ENCODE results near the gene FAM135A. TPM values are rescaled to one million over a fixed set of nuclear protein-coding genes. Genes with fewer than 3 reads are reported as not detected.

The FAM135A gene
- total and polyA plus RNA-seq, 12 donors: 4.8 to 18.0 (median 12.8) TPM

GRCh38 chr6:70380771-70381416 lies 32.4 kb upstream of the FAM135A start:
- ATAC-seq: no peak
- 93 to 94% methylated on average over 11 of the region's 11 CpGs for WGBS, 2 donors
- Histone ChIP-seq H3K9me3 (no peaks in the 10 kb centered on the region), H3K27me3 (no peaks in the 10 kb centered on the region), H3K4me3 (no peak overlapping the region), H3K4me1 (no peaks in the 10 kb centered on the region), H3K36me3 (no peaks in the 10 kb centered on the region), H3K27ac (no peak overlapping the region)
- intact Hi-C loops (cut with DNase I): no loop called here
- no peak for DNase-seq
- no peak for TF ChIP-seq CTCF (IDR thresholded peaks at IDR 0.05)

- WGBS, 2 donors: 86 to 89% methylated on average over 5 of the region's 5 CpGs
- no peak for TF ChIP-seq CTCF (IDR thresholded peaks at IDR 0.05)
- Histone ChIP-seq H3K4me3 (no peak overlapping the region), H3K4me1 (no peaks in the 10 kb centered on the region), H3K27me3 (no peaks in the 10 kb centered on the region), H3K36me3 (no peaks in the 10 kb centered on the region), H3K27ac (no peak overlapping the region), H3K9me3 (no peaks in the 10 kb centered on the region)
- DNase-seq (no peak), ATAC-seq (no peak)
- intact Hi-C loops (cut with DNase I): no loop called here
These were observed 31.9 kb upstream of the FAM135A start for GRCh38 chr6:70381417-70381782.

GRCh38 chr6:70385901-70386300 lies 27.4 kb upstream of the FAM135A start:
- Histone ChIP-seq H3K9me3 (no peaks in the 10 kb centered on the region), H3K4me1 (no peaks in the 10 kb centered on the region), H3K27ac (no peak overlapping the region), H3K4me3 (no peak overlapping the region), H3K36me3 (no peaks in the 10 kb centered on the region), H3K27me3 (peaks cover 0 to 8% (median 0%) of the 10 kb centered on the region in 7 donors)
- DNase-seq: no peak
- no peak for TF ChIP-seq CTCF (IDR thresholded peaks at IDR 0.05)
- 63 to 73% methylated on average over 1 of the region's 1 CpG for WGBS, 2 donors
- ATAC-seq: no peak
- intact Hi-C loops (cut with DNase I): no loop called here

- 62 to 67% methylated on average over 1 of the region's 1 CpG for WGBS, 2 donors
- Histone ChIP-seq H3K4me3 (no peak overlapping the region), H3K9me3 (no peaks in the 10 kb centered on the region), H3K27ac (no peak overlapping the region), H3K36me3 (no peaks in the 10 kb centered on the region), H3K4me1 (no peaks in the 10 kb centered on the region), H3K27me3 (peaks cover 0 to 8% (median 0%) of the 10 kb centered on the region in 7 donors)
- no peak for ATAC-seq
- intact Hi-C loops (cut with DNase I): no loop called here
- no peak for DNase-seq
- TF ChIP-seq CTCF (IDR thresholded peaks at IDR 0.05): no peak
These were observed 24.5 kb upstream of the FAM135A start for GRCh38 chr6:70388814-70389213.
